MCF 10A (cell line): ENCODE measurements around the gene WWC2. TPM values are rescaled to one million over a fixed set of nuclear protein-coding genes. Genes with fewer than 3 reads are reported as not detected.

Source experiments
- BruUV-seq: library from RNA; stranded (reverse); fragments of 400-500 nt; replicated peaks from 2 replicates; lab custom pipeline; 2021; lab: Mats Ljungman, UMichigan
- CTCF ChIA-PET: fragments of 300-600 bp; sonication (Branson Sonifier 250); formaldehyde crosslinking; extraction: SDS; loops from one replicate; lab custom pipeline; 2021; ENCODE audit warnings: antibody characterized with exemption, inconsistent platforms; lab: Yijun Ruan, JAX
- POLR2A ChIA-PET: fragments of 300-600, 350-650 bp; sonication (Branson Sonifier 250); formaldehyde crosslinking; extraction: SDS; loops from one replicate; lab custom pipeline; 2020; ENCODE audit warnings: antibody characterized with exemption, inconsistent platforms; lab: Yijun Ruan, JAX
- DNase-seq: peaks from one replicate; pipeline ENCODE4 v3.0.0-alpha.2; 2018; ENCODE audit not compliant: unreplicated experiment
- H3K27ac Mint-ChIP-seq: one replicate; pipeline ENCODE4 v1.8.0; 2022; ENCODE audit warnings: mild to moderate bottlenecking, low read depth, mixed read lengths; ENCODE audit not compliant: unreplicated experiment
- H3K27me3 Mint-ChIP-seq: one replicate; pipeline ENCODE4 v1.8.0; 2022; ENCODE audit warnings: mixed read lengths; ENCODE audit not compliant: insufficient read depth, unreplicated experiment
- H3K36me3 Mint-ChIP-seq: one replicate; pipeline ENCODE4 v1.8.0; 2022; ENCODE audit warnings: mild to moderate bottlenecking, moderate library complexity, mixed read lengths; ENCODE audit not compliant: insufficient read depth, unreplicated experiment
- H3K4me1 Mint-ChIP-seq: one replicate; pipeline ENCODE4 v1.8.0; 2022; ENCODE audit warnings: mixed read lengths; ENCODE audit not compliant: insufficient read depth, unreplicated experiment
- H3K4me3 Mint-ChIP-seq: one replicate; pipeline ENCODE4 v1.8.0; 2022; ENCODE audit warnings: mild to moderate bottlenecking, moderate library complexity, mixed read lengths; ENCODE audit not compliant: unreplicated experiment
- H3K9me3 Mint-ChIP-seq: one replicate; pipeline ENCODE4 v1.8.0; 2022; ENCODE audit warnings: mixed read lengths; ENCODE audit not compliant: unreplicated experiment
- CTCF ChIP-seq: fragments of 200-600 bp; IDR thresholded peaks from one replicate; pipeline ENCODE4 v1.8.0; 2022; ENCODE audit warnings: antibody characterized with exemption, mild to moderate bottlenecking; ENCODE audit not compliant: unreplicated experiment
- intact Hi-C: fragments of 100-400 bp; cut with micrococcal nuclease; formaldehyde crosslinking; loops from 2 replicates; pipeline ENCODE4 v1.14.1; 2022
- total RNA-seq: library from RNA; stranded (reverse); gene quantifications from 2 replicates; pipeline ENCODE4 v1.2.3, GENCODE V29; 2022

The WWC2 gene
- total RNA-seq, 1 experiment from 2014 or later = 42.4 TPM

GRCh38 chr4:183097231-183098018 is 1.6 kb upstream of the WWC2 start:
- POLR2A ChIA-PET = interaction anchor here (0.8 to 7.5 kb wide), 8 partner anchors 7 to 346 kb away, joined by 3 to 112 read pairs (median 5); no protein-coding TSS in a partner anchor
- Mint-ChIP-seq H3K9me3 (no peaks in the 10 kb centered on the region), H3K27ac (peak overlapping the region; percentile 75)

GRCh38 chr4:183098019-183098722 is 886 bp upstream of the WWC2 start:
- intact Hi-C loops = loop anchor here (1.0 to 2.0 kb wide), 2 partner anchors 25 to 45 kb away; no protein-coding TSS in a partner anchor
- CTCF ChIA-PET = interaction anchor here (0.5 to 5.8 kb wide), 13 partner anchors 10 to 1310 kb away, joined by 3 to 46 read pairs (median 3); no protein-coding TSS in a partner anchor
- Mint-ChIP-seq H3K4me3 (peak overlapping the region; percentile 78), H3K36me3 (peaks cover 6% of the 10 kb centered on the region), H3K27ac (peak overlapping the region; percentile 75), H3K4me1 (peaks cover 17% of the 10 kb centered on the region), H3K9me3 (no peaks in the 10 kb centered on the region), H3K27me3 (no peaks in the 10 kb centered on the region)
- no peak for DNase-seq
- no TSS peak for BruUV-seq
- no peak for TF ChIP-seq CTCF
- POLR2A ChIA-PET = interaction anchor here (0.6 to 7.5 kb wide), 27 partner anchors 8 to 346 kb away, joined by 3 to 112 read pairs (median 4); partner anchors contain the start of gene CDKN2AIP

More at GRCh38 chr4:183097231-183098018, 1.6 kb upstream of the WWC2 start:
- no peaks in the 10 kb centered on the region for H3K27me3 Mint-ChIP-seq
- no peak for TF ChIP-seq CTCF
- H3K4me3 Mint-ChIP-seq = peak overlapping the region; percentile 78
- DNase-seq = no peak
- peaks cover 10% of the 10 kb centered on the region for H3K4me1 Mint-ChIP-seq
- CTCF ChIA-PET = interaction anchor here (0.5 to 5.8 kb wide), 7 partner anchors 23 to 1310 kb away, joined by 3 to 46 read pairs (median 3); no protein-coding TSS in a partner anchor
- BruUV-seq = TSS peak; percentile 48
- intact Hi-C loops = loop anchor here (1.0 to 2.0 kb wide), 2 partner anchors 24 to 45 kb away; no protein-coding TSS in a partner anchor
- H3K36me3 Mint-ChIP-seq = peaks cover 6% of the 10 kb centered on the region

- no TSS peak for BruUV-seq
- Mint-ChIP-seq H3K4me3 (peak overlapping the region; percentile 78), H3K36me3 (peaks cover 6% of the 10 kb centered on the region), H3K9me3 (no peaks in the 10 kb centered on the region), H3K27ac (peak overlapping the region; percentile 76), H3K27me3 (no peaks in the 10 kb centered on the region), H3K4me1 (peaks cover 23% of the 10 kb centered on the region)
- intact Hi-C loops = loop anchor here (1.0 to 2.0 kb wide), 3 partner anchors 43 to 163 kb away; no protein-coding TSS in a partner anchor
- TF ChIP-seq CTCF = no peak
- peak; percentile 39 for DNase-seq
- POLR2A ChIA-PET = interaction anchor here (0.7 to 7.5 kb wide), 16 partner anchors 8 to 344 kb away, joined by 3 to 112 read pairs (median 4); partner anchors contain the start of gene CDKN2AIP
- CTCF ChIA-PET = interaction anchor here (0.8 to 5.6 kb wide), 9 partner anchors 8 to 162 kb away, joined by 3 to 46 read pairs (median 4); no protein-coding TSS in a partner anchor
Observed at GRCh38 chr4:183099537-183100297, 660 bp downstream of the WWC2 start.
